Mesenchymal stem cell (in vitro differentiated cells and primary cell): ENCODE measurements around the gene EYA2.

Experiments
- DNase-seq: peaks from one replicate; pipeline ENCODE4 v3.0.0-alpha.2; 2013
- H2AFZ ChIP-seq: one replicate; pipeline ENCODE4 v1.6.1; 2013; ENCODE audit warnings: low read depth, mild to moderate bottlenecking, control low read depth, inconsistent platforms, low read length, moderate library complexity
- H2AK5ac ChIP-seq: 2 replicates; pipeline ENCODE4 v1.6.1; 2013; ENCODE audit warnings: low read length, moderate library complexity, mild to moderate bottlenecking, inconsistent platforms; ENCODE audit not compliant: severe bottlenecking
- H2BK120ac ChIP-seq: one replicate; pipeline ENCODE4 v1.6.1; 2013; ENCODE audit warnings: low read depth, mild to moderate bottlenecking, inconsistent platforms, low read length, moderate library complexity
- H2BK12ac ChIP-seq, 2 experiments: one replicate each; pipeline ENCODE4 v1.6.1; 2013; ENCODE audit warnings: inconsistent platforms in 2 of 2, low read length in 2 of 2, mild to moderate bottlenecking in 2 of 2, moderate library complexity in 2 of 2, control low read depth in 1 of 2
- H2BK15ac ChIP-seq: one replicate; pipeline ENCODE4 v1.6.1; 2013; ENCODE audit warnings: mild to moderate bottlenecking, low read depth, inconsistent platforms; ENCODE audit not compliant: poor library complexity, severe bottlenecking
- H2BK5ac ChIP-seq: 2 replicates; pipeline ENCODE4 v1.6.1; 2013; ENCODE audit warnings: low read depth, mild to moderate bottlenecking, low read length, control low read depth, inconsistent platforms; ENCODE audit not compliant: poor library complexity, severe bottlenecking
- H3K14ac ChIP-seq, 2 experiments: one replicate each; pipeline ENCODE4 v1.6.1; 2013; ENCODE audit warnings: inconsistent platforms in 2 of 2, low read length in 2 of 2, control low read depth in 1 of 2, mild to moderate bottlenecking in 1 of 2, moderate library complexity in 1 of 2
- H3K18ac ChIP-seq, 2 experiments: one replicate each; pipeline ENCODE4 v1.6.1; 2013; ENCODE audit warnings: inconsistent platforms in 2 of 2, low read length in 2 of 2, control low read depth in 1 of 2, low read depth in 1 of 2, mild to moderate bottlenecking in 1 of 2
- H3K23ac ChIP-seq, 2 experiments: one replicate each; pipeline ENCODE4 v1.6.1; 2013; ENCODE audit warnings: inconsistent platforms in 2 of 2, low read length in 2 of 2, mild to moderate bottlenecking in 2 of 2, moderate library complexity in 2 of 2, control low read depth in 1 of 2
- H3K27ac ChIP-seq: 2 replicates; pipeline ENCODE4 v1.5.1; 2013; ENCODE audit warnings: mild to moderate bottlenecking, moderate library complexity, low read length, control low read depth, inconsistent platforms; ENCODE audit not compliant: poor library complexity, severe bottlenecking
- H3K27me3 ChIP-seq, 2 experiments: 2 replicates each; pipeline versions ENCODE4 v1.6.1 to v1.7.0; 2013; ENCODE audit warnings: low read length in 2 of 2, mild to moderate bottlenecking in 2 of 2, moderate library complexity in 2 of 2, control low read depth in 1 of 2, inconsistent platforms in 1 of 2; ENCODE audit not compliant: control insufficient read depth in 1 of 2, insufficient read depth in 1 of 2
- H3K36me3 ChIP-seq, 2 experiments: 2 replicates each; pipeline versions ENCODE4 v1.6.1 to v1.7.0; 2013; ENCODE audit warnings: low read length in 2 of 2, control low read depth in 1 of 2, inconsistent platforms in 1 of 2, low read depth in 1 of 2, mild to moderate bottlenecking in 1 of 2; ENCODE audit not compliant: insufficient read depth in 2 of 2, control insufficient read depth in 1 of 2
- H3K4ac ChIP-seq, 2 experiments: one replicate each; pipeline ENCODE4 v1.6.1; 2013; ENCODE audit warnings: inconsistent platforms in 2 of 2, low read length in 2 of 2, mild to moderate bottlenecking in 2 of 2, moderate library complexity in 2 of 2, control low read depth in 1 of 2, low read depth in 1 of 2
- H3K4me1 ChIP-seq: 2 replicates; pipeline ENCODE4 v1.6.1; 2013; ENCODE audit warnings: low read depth, low read length, control low read depth; ENCODE audit not compliant: control insufficient read depth, insufficient read depth
- H3K4me2 ChIP-seq: 2 replicates; pipeline ENCODE4 v1.6.1; 2013; ENCODE audit warnings: low read length, mild to moderate bottlenecking, inconsistent platforms; ENCODE audit not compliant: poor library complexity, severe bottlenecking
- H3K4me3 ChIP-seq, 2 experiments: 2 replicates each; pipeline versions ENCODE4 v1.5.1 to v1.7.0; 2013; ENCODE audit warnings: low read length in 2 of 2, mild to moderate bottlenecking in 2 of 2, control low read depth in 1 of 2, low read depth in 1 of 2; ENCODE audit not compliant: insufficient read depth in 1 of 2
- H3K79me1 ChIP-seq: replicated peaks from 2 replicates; pipeline ENCODE4 v1.6.1; 2013; ENCODE audit warnings: mild to moderate bottlenecking, control low read depth, low read length, inconsistent platforms; ENCODE audit not compliant: poor library complexity, severe bottlenecking
- H3K9ac ChIP-seq: 2 replicates; pipeline ENCODE4 v1.7.0; 2013; ENCODE audit warnings: mild to moderate bottlenecking, low read length, moderate library complexity
- H3K9me3 ChIP-seq: 2 replicates; pipeline ENCODE4 v1.7.0; 2013; ENCODE audit warnings: mild to moderate bottlenecking, low read length; ENCODE audit not compliant: control insufficient read depth
- H4K8ac ChIP-seq: one replicate; pipeline ENCODE4 v1.6.1; 2013; ENCODE audit warnings: inconsistent platforms, mild to moderate bottlenecking, low read length, moderate library complexity
- H4K91ac ChIP-seq: one replicate; pipeline ENCODE4 v1.6.1; 2013; ENCODE audit warnings: mild to moderate bottlenecking, low read length, inconsistent platforms
- WGBS: methylation state at CpG from one replicate; pipeline ENCODE4 v1.1.7; 2013; ENCODE audit warnings: mixed read lengths; 5-methylcytosine and 5-hydroxymethylcytosine counted together

The EYA2 gene

DNA sequence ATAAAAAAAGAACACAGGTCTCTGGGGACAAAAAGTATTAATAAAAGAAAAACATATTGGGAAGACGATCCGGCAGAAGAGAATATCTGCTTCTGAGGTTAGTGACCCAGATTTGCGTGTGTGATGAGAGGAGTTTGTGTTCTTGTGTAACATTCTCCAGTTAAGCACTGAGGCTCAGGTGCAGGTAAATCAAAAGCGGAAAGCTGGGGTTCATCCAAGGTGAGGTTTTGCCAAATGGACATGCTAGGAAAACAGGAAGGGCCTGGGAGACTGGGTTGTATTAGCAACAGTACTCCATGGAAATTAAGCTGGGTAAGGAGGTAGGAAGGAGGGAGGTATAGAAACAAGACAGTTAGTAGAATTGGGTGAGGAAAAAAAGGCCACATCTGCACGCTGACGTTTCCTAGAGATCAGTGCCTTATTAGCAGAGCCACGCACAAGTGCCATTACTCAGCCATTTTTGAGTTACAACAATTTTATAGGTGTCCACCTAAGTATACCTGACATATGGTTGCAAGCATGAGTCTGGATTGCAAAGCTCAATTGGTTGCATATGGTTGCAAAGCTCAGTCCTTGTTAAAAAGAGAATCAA, 322.3 kb downstream of the EYA2 start:
- Histone ChIP-seq H3K36me3 (peaks cover 51 to 84% of the 10 kb centered on the region in 2 experiments), H3K18ac (no peak overlapping the region), H3K23ac (no peak overlapping the region)

DNA sequence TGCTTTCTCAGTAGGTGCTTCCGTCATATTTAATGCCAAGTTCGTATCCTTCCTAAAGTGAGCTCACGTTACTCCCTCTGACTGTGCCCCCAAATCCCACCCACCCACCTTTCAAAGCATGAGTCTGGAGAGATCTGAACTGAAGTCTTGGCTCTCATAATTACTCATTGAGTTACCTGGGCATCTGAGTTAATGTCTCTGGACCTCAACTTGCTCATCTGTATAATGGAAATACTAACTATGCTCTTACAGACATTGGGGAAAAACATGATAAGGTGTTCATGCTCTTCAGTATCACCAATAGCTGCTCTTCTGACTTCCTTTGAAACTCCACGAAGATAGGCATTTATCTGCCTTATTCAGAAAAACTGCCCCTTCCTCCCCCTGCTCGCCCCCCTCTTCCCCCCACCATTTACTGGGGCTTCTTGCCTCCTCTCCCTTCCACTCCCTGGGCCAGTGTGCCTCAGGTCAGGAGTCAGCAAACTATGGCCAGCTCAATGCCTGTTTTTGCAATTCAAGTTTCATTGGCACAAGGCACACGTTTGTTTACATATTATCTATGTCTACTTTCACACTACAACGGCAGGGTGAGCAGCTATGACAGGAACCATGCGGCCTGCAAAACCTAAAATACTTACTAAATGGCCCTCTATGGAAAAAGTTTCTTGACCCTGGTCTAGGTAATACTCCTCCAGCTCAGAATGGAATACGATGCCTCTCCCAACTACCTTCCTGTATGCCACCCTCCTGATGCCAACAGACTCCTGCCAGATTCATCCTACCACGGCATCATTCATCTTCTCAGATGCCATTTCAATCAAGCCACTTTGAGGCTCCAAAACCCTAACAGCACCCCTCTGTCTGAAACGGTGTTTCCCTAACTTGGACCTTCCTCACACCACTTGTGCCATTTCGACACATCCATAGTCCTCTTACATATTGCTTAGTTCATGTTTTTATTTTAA, 323.1 kb downstream of the EYA2 start:
- Histone ChIP-seq H3K18ac (no peak overlapping the region), H4K8ac (no peak overlapping the region), H3K4me2 (no peak overlapping the region), H2AK5ac (no peak overlapping the region), H3K4me3 (no peak overlapping the region), H2BK12ac (no peak overlapping the region), H3K4me1 (no peaks in the 10 kb centered on the region), H3K23ac (no peak overlapping the region), H3K9ac (no peak overlapping the region), H3K4ac (no peak overlapping the region), H2BK5ac (no peak overlapping the region), H3K14ac (no peak overlapping the region), H3K36me3 (peaks cover 48 to 82% of the 10 kb centered on the region in 2 experiments), H2AFZ (no peak overlapping the region), H2BK120ac (no peak overlapping the region), H3K27ac (no peak overlapping the region), H3K9me3 (peaks cover 4% of the 10 kb centered on the region), H3K27me3 (no peaks in the 10 kb centered on the region), H4K91ac (no peak overlapping the region), H2BK15ac (no peak overlapping the region), H3K79me1 (peaks cover 37% of the 10 kb centered on the region)
- no peak for DNase-seq
- 91% methylated on average over 11 of the region's 12 CpGs for WGBS

More for the DNA sequence above, 322.3 kb downstream of the EYA2 start:
- H3K4ac ChIP-seq, result no peak overlapping the region
- 93% methylated on average over 6 of the region's 7 CpGs for WGBS
- no peak overlapping the region for H2AK5ac ChIP-seq
- H2BK120ac ChIP-seq, result no peak overlapping the region
- H3K9ac ChIP-seq, result no peak overlapping the region
- H3K79me1 ChIP-seq, result peaks cover 45% of the 10 kb centered on the region
- H4K8ac ChIP-seq, result no peak overlapping the region
- H3K9me3 ChIP-seq, result peaks cover 4% of the 10 kb centered on the region
- H2BK12ac ChIP-seq, result no peak overlapping the region
- DNase-seq, result no peak
- no peaks in the 10 kb centered on the region for H3K27me3 ChIP-seq
- H3K4me2 ChIP-seq, result no peak overlapping the region
- H3K14ac ChIP-seq, result no peak overlapping the region
- H3K27ac ChIP-seq, result no peak overlapping the region
- H2BK5ac ChIP-seq, result no peak overlapping the region
- no peak overlapping the region for H2AFZ ChIP-seq
- no peak overlapping the region for H3K4me3 ChIP-seq
- H4K91ac ChIP-seq, result no peak overlapping the region
- no peaks in the 10 kb centered on the region for H3K4me1 ChIP-seq
- no peak overlapping the region for H2BK15ac ChIP-seq

DNA sequence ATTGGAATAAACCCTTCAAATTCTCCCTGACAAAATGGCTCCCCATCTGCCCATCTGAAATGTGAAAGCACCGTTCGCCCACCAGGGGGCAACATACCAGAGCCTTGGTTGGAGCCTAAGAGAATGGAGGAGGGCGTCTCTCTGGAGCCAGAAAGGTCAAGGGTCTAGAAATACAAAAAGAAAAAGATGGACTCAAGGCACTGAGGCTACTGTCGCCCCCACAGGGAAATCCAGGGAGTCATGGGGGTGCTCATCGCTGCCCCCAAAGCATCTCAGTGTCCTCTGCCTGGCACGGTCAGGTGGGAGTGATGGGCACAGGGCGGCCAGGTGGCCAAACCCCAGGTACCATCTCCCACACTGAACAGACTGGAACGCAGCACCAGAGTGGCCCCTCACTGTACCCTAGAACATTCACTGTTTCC, 325.5 kb downstream of the EYA2 start:
- Histone ChIP-seq H3K79me1 (peaks cover 32% of the 10 kb centered on the region), H3K27me3 (no peaks in the 10 kb centered on the region), H2AFZ (no peak overlapping the region), H2BK12ac (peak overlapping the region in 1 of 2 experiments; percentile 55), H3K36me3 (peaks cover 46 to 79% of the 10 kb centered on the region in 2 experiments), H3K27ac (no peak overlapping the region), H2BK5ac (no peak overlapping the region), H4K91ac (peak overlapping the region; percentile 50), H4K8ac (peak overlapping the region; percentile 37), H3K9ac (no peak overlapping the region), H3K14ac (peak overlapping the region in 1 of 2 experiments; percentile 22), H2BK15ac (no peak overlapping the region), H3K4ac (no peak overlapping the region), H2AK5ac (no peak overlapping the region), H3K18ac (no peak overlapping the region), H3K4me1 (peaks cover 7% of the 10 kb centered on the region), H3K4me2 (no peak overlapping the region), H2BK120ac (no peak overlapping the region), H3K4me3 (no peak overlapping the region), H3K23ac (no peak overlapping the region), H3K9me3 (no peaks in the 10 kb centered on the region)
- DNase-seq, result peak; percentile 46
- 83% methylated on average over 8 of the region's 8 CpGs for WGBS

DNA sequence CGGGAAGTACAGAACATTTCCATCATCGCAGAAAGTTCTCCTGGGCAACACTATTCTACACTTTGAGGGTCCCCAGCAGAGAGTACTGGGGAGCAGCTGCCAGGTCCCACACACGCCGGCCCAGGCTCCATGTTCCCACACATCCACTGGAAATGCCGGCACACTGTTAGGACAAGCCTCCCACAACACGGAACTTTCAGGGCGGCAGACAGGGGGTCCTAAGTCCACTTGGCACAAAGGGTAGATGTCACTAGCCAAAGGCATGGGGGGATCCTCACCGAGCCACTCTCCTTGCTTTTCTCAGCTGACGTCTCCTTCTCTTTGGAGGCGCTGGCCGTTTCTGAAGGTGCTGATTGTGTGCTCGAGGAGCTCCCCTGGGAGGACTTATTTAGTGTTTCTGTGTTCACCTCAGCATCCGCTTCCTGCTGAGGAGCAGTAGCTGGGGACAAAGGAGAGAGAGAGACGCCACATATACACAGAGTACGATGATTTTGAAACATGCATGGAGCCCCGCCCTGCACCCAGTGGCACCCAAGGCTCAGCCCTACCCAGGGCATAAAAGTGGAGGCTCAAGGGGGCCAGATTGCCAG, 326.5 kb downstream of the EYA2 start:
- H3K27ac ChIP-seq, result no peak overlapping the region
- peaks cover 44 to 76% of the 10 kb centered on the region in 2 experiments for H3K36me3 ChIP-seq
- H3K14ac ChIP-seq, result no peak overlapping the region
- no peak overlapping the region for H2AFZ ChIP-seq
- H3K4me3 ChIP-seq, result no peak overlapping the region
- H3K27me3 ChIP-seq, result no peaks in the 10 kb centered on the region
- WGBS, result 96% methylated on average over 16 of the region's 16 CpGs
- H3K9ac ChIP-seq, result no peak overlapping the region
- no peak overlapping the region for H3K4me2 ChIP-seq
- H2BK120ac ChIP-seq, result no peak overlapping the region
- H3K79me1 ChIP-seq, result peaks cover 32% of the 10 kb centered on the region
- no peak overlapping the region for H2BK5ac ChIP-seq
- H2AK5ac ChIP-seq, result no peak overlapping the region
- H4K8ac ChIP-seq, result no peak overlapping the region
- H2BK15ac ChIP-seq, result no peak overlapping the region
- DNase-seq, result no peak
- H3K23ac ChIP-seq, result no peak overlapping the region
- H3K4me1 ChIP-seq, result peaks cover 7% of the 10 kb centered on the region
- no peak overlapping the region for H3K18ac ChIP-seq
- H2BK12ac ChIP-seq, result no peak overlapping the region
- no peak overlapping the region for H3K4ac ChIP-seq
- no peak overlapping the region for H4K91ac ChIP-seq
- H3K9me3 ChIP-seq, result no peaks in the 10 kb centered on the region
